ENCODE results near the gene TTC29. TPM values are rescaled to one million over a fixed set of nuclear protein-coding genes. Genes with fewer than 3 reads are reported as not detected.
A peak's percentile ranks its signal among the peaks of the same experiment; 100 is the strongest.

Gene TTC29
- total RNA-seq, 1 donor from 2014 or later = 4.5 TPM

- H3K9me3 ChIP-seq = no peaks in the 10 kb centered on the region
- H3K27me3 ChIP-seq (ENCODE audit: low read depth) = no peaks in the 10 kb centered on the region
- intact Hi-C loops (cut with DNase I) = no loop called here
- ATAC-seq (no peak), DNase-seq (no peak)
- no peak overlapping the region for H3K4me3 ChIP-seq
- H3K27ac ChIP-seq = no peak overlapping the region
- H3K36me3 ChIP-seq = no peaks in the 10 kb centered on the region
- no peaks in the 10 kb centered on the region for H3K4me1 ChIP-seq
- TF ChIP-seq CTCF (IDR thresholded peaks at IDR 0.05) = no peak
Measured at GRCh38 chr4:146844761-146845160, 100.9 kb downstream of the TTC29 start.

GRCh38 chr4:146842876-146843275, 102.8 kb downstream of the TTC29 start:
- TF ChIP-seq CTCF (IDR thresholded peaks at IDR 0.05) = no peak
- Histone ChIP-seq H3K9me3 (no peaks in the 10 kb centered on the region), H3K27me3 (ENCODE audit: low read depth) (no peaks in the 10 kb centered on the region), H3K4me1 (no peaks in the 10 kb centered on the region), H3K27ac (no peak overlapping the region), H3K4me3 (no peak overlapping the region), H3K36me3 (no peaks in the 10 kb centered on the region)
- intact Hi-C loops (cut with DNase I) = no loop called here
- ATAC-seq (no peak), DNase-seq (no peak)

- H3K27me3 ChIP-seq (ENCODE audit: low read depth) = no peaks in the 10 kb centered on the region
- ATAC-seq (no peak), DNase-seq (no peak)
- intact Hi-C loops (cut with DNase I) = no loop called here
- TF ChIP-seq CTCF (IDR thresholded peaks at IDR 0.05) = no peak
- H3K9me3 ChIP-seq = no peaks in the 10 kb centered on the region
- H3K4me3 ChIP-seq = no peak overlapping the region
- H3K4me1 ChIP-seq = no peaks in the 10 kb centered on the region
- H3K36me3 ChIP-seq = no peaks in the 10 kb centered on the region
- no peak overlapping the region for H3K27ac ChIP-seq
Measured at GRCh38 chr4:146840731-146841130, 104.9 kb downstream of the TTC29 start.

GRCh38 chr4:146835096-146835495, 110.6 kb downstream of the TTC29 start:
- intact Hi-C loops (cut with DNase I) = no loop called here
- Histone ChIP-seq H3K27ac (no peak overlapping the region), H3K4me1 (no peaks in the 10 kb centered on the region), H3K36me3 (no peaks in the 10 kb centered on the region), H3K4me3 (no peak overlapping the region), H3K9me3 (no peaks in the 10 kb centered on the region), H3K27me3 (ENCODE audit: low read depth) (no peaks in the 10 kb centered on the region)
- DNase-seq = no peak
- no peak for TF ChIP-seq CTCF (IDR thresholded peaks at IDR 0.05)
- peak in 1 of 2 donors; percentile 85 for ATAC-seq

GRCh38 chr4:146834263-146835034, 111.2 kb downstream of the TTC29 start:
- no peaks in the 10 kb centered on the region for H3K9me3 ChIP-seq
- intact Hi-C loops (cut with DNase I) = no loop called here
- ATAC-seq = peak in 1 of 2 donors; percentile 84
- TF ChIP-seq CTCF (IDR thresholded peaks at IDR 0.05) = no peak
- no peak overlapping the region for H3K27ac ChIP-seq
- H3K27me3 ChIP-seq (ENCODE audit: low read depth) = no peaks in the 10 kb centered on the region
- no peak for DNase-seq
- H3K4me1 ChIP-seq = no peaks in the 10 kb centered on the region
- H3K36me3 ChIP-seq = no peaks in the 10 kb centered on the region
- H3K4me3 ChIP-seq = no peak overlapping the region
